ENCODE data around the gene INO80E.
"Not testable (repeated sequence)": the region's sequence is repeated elsewhere in the genome, so short reads cannot be mapped to it uniquely, and the experiment has no call there.

Gene INO80E

GRCh38 chr16:30033270-30033669 lies 37.2 kb downstream of the INO80E start:
- no peak for DNase-seq

GRCh38 chr16:30040221-30040620 lies 44.2 kb downstream of the INO80E start:
- no peak for DNase-seq

GRCh38 chr16:30040690-30041089 lies 44.6 kb downstream of the INO80E start:
- not testable (repeated sequence) for DNase-seq

GRCh38 chr16:30041841-30042240 lies 45.8 kb downstream of the INO80E start:
- no peak for DNase-seq

GRCh38 chr16:30046178-30046577 lies 50.1 kb downstream of the INO80E start:
- no peak for DNase-seq

- DNase-seq = no peak
Observed at GRCh38 chr16:30046588-30046987, 50.5 kb downstream of the INO80E start.

- no peak for DNase-seq
Observed at GRCh38 chr16:30049871-30050270, 53.8 kb downstream of the INO80E start.

GRCh38 chr16:30051518-30051917 lies 55.5 kb downstream of the INO80E start:
- DNase-seq = peak; percentile 95

GRCh38 chr16:30052671-30053372 lies 56.8 kb downstream of the INO80E start:
- peak; percentile 95 for DNase-seq

- peak; percentile 86 for DNase-seq
Observed at GRCh38 chr16:30053376-30054015, 57.5 kb downstream of the INO80E start.

- no peak for DNase-seq
Observed at GRCh38 chr16:30054451-30054850, 58.4 kb downstream of the INO80E start.

GRCh38 chr16:30054959-30055553 lies 59.0 kb downstream of the INO80E start:
- peak; percentile 87 for DNase-seq

Measured in islet precursor cell (in vitro differentiated cells).